ENCODE results near the gene VSX2. TPM values are rescaled to one million over a fixed set of nuclear protein-coding genes. Genes with fewer than 3 reads are reported as not detected.

VSX2 gene
- total and polyA plus RNA-seq, 2 of the 13 experiments (the other 11 are each of a cell fraction or from before 2014, with no cell fraction given), result 0.05 TPM; not detected in 1

DNA sequence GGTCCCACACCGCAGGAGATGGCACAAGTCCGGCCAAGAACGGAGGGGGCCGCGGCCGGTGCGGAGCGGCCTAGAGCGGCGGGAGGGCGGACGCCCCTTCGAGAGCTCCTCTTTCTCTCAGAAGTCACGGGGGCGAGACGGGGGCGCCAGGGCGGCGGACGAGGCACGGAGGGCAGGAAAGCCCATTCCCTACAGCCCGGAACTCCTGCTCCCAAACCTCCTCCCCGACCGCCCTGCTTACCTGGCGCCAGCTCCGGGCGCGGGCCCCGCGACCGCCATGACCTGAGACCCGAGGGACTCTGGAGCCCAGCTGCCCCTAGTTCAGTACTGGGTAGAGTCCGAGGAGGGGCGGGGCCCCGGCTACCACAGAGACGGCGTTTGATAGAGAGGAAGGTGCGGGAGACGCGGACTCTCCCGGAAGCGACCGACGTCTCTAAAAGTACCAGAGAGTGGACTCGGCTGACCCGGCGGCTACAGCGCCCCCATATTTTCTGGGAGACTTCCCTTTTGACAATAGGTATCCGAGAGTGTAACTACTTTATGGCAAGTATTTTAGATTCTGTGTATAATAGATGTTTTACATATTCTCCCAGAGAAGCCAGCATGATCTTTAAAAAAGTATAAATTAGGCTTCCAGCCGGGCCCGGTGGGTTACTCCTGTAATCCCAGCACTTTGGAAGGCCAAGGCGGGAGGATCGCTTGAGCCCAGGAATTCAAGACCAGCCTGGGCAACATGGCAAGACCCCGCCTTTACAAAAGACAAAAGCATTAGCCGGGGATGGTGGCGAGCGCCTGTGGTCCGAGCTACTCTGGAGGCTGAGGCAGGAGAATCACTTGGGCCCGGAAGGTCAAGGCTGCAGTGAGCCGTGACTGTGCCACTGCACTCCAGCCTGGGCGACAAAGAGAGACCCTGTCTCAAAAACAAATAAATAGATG, 63.7 kb downstream of the VSX2 start, which contains the start of gene ABCD4 (continued):
- TF ChIP-seq, protein P1, sequence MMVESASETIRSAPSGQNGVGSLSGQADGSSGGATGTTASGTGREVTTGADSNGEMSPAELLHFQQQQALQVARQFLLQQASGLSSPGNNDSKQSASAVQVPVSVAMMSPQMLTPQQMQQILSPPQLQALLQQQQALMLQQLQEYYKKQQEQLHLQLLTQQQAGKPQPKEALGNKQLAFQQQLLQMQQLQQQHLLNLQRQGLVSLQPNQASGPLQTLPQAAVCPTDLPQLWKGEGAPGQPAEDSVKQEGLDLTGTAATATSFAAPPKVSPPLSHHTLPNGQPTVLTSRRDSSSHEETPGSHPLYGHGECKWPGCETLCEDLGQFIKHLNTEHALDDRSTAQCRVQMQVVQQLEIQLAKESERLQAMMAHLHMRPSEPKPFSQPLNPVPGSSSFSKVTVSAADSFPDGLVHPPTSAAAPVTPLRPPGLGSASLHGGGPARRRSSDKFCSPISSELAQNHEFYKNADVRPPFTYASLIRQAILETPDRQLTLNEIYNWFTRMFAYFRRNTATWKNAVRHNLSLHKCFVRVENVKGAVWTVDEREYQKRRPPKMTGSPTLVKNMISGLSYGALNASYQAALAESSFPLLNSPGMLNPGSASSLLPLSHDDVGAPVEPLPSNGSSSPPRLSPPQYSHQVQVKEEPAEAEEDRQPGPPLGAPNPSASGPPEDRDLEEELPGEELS (CRISPR knock-in tag; IDR thresholded peaks at IDR 0.05), result 0 out of 2 replicates have a peak, but pooled peaks have one; percentile 15
- TF ChIP-seq GLI4 (CRISPR knock-in tag; IDR thresholded peaks at IDR 0.05; ENCODE audit: borderline replicate concordance) (no peak; the same call in 1 of the 2 replicates), ZNF589 (CRISPR knock-in tag; conservative IDR thresholded peaks at IDR 0.05) (no peak), ZNF431 (CRISPR knock-in tag; IDR thresholded peaks at IDR 0.05; ENCODE audit: borderline replicate concordance, low read depth) (no peak), ZNF136 (CRISPR knock-in tag; IDR thresholded peaks at IDR 0.05; ENCODE audit: low read depth) (no peak), TOPORS (CRISPR knock-in tag; IDR thresholded peaks at IDR 0.05) (no peak), ZNF713 (CRISPR knock-in tag; IDR thresholded peaks at IDR 0.05) (no peak), TAF15 (IDR thresholded peaks at IDR 0.05; ENCODE audit: low read depth, low read length, poor library complexity, severe bottlenecking) (no peak), ZNF224 (CRISPR knock-in tag; IDR thresholded peaks at IDR 0.05) (0 out of 2 replicates have a peak, but pooled peaks have one; percentile 74), GFI1 (CRISPR knock-in tag; IDR thresholded peaks at IDR 0.05; ENCODE audit: borderline replicate concordance) (no peak), RXRA (CRISPR knock-in tag; IDR thresholded peaks at IDR 0.05) (peak; percentile 55; the same call in 1 of the 2 replicates), NONO (IDR thresholded peaks at IDR 0.05) (no peak), NONO (CRISPR knock-in tag; conservative IDR thresholded peaks at IDR 0.05) (0 out of 2 replicates have a peak, but pooled peaks have one; percentile 42), ZBTB7B (CRISPR knock-in tag; IDR thresholded peaks at IDR 0.05) (peak; percentile 47), PAX8 (CRISPR knock-in tag; IDR thresholded peaks at IDR 0.05; ENCODE audit: borderline replicate concordance) (no peak)
- TF ChIP-seq, protein P2, sequence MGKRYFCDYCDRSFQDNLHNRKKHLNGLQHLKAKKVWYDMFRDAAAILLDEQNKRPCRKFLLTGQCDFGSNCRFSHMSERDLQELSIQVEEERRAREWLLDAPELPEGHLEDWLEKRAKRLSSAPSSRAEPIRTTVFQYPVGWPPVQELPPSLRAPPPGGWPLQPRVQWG (CRISPR knock-in tag; IDR thresholded peaks at IDR 0.05; ENCODE audit: borderline replicate concordance, low read depth), result no peak
- TF ChIP-seq, protein P3, sequence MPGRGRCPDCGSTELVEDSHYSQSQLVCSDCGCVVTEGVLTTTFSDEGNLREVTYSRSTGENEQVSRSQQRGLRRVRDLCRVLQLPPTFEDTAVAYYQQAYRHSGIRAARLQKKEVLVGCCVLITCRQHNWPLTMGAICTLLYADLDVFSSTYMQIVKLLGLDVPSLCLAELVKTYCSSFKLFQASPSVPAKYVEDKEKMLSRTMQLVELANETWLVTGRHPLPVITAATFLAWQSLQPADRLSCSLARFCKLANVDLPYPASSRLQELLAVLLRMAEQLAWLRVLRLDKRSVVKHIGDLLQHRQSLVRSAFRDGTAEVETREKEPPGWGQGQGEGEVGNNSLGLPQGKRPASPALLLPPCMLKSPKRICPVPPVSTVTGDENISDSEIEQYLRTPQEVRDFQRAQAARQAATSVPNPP (CRISPR knock-in tag; IDR thresholded peaks at IDR 0.05), result no peak
- TF ChIP-seq, protein P4, sequence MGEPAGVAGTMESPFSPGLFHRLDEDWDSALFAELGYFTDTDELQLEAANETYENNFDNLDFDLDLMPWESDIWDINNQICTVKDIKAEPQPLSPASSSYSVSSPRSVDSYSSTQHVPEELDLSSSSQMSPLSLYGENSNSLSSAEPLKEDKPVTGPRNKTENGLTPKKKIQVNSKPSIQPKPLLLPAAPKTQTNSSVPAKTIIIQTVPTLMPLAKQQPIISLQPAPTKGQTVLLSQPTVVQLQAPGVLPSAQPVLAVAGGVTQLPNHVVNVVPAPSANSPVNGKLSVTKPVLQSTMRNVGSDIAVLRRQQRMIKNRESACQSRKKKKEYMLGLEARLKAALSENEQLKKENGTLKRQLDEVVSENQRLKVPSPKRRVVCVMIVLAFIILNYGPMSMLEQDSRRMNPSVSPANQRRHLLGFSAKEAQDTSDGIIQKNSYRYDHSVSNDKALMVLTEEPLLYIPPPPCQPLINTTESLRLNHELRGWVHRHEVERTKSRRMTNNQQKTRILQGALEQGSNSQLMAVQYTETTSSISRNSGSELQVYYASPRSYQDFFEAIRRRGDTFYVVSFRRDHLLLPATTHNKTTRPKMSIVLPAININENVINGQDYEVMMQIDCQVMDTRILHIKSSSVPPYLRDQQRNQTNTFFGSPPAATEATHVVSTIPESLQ (CRISPR knock-in tag; conservative IDR thresholded peaks at IDR 0.05), result peak; percentile 41; the same call in 1 of the 2 replicates
- TF ChIP-seq, protein P5, sequence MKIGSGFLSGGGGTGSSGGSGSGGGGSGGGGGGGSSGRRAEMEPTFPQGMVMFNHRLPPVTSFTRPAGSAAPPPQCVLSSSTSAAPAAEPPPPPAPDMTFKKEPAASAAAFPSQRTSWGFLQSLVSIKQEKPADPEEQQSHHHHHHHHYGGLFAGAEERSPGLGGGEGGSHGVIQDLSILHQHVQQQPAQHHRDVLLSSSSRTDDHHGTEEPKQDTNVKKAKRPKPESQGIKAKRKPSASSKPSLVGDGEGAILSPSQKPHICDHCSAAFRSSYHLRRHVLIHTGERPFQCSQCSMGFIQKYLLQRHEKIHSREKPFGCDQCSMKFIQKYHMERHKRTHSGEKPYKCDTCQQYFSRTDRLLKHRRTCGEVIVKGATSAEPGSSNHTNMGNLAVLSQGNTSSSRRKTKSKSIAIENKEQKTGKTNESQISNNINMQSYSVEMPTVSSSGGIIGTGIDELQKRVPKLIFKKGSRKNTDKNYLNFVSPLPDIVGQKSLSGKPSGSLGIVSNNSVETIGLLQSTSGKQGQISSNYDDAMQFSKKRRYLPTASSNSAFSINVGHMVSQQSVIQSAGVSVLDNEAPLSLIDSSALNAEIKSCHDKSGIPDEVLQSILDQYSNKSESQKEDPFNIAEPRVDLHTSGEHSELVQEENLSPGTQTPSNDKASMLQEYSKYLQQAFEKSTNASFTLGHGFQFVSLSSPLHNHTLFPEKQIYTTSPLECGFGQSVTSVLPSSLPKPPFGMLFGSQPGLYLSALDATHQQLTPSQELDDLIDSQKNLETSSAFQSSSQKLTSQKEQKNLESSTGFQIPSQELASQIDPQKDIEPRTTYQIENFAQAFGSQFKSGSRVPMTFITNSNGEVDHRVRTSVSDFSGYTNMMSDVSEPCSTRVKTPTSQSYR (CRISPR knock-in tag; IDR thresholded peaks at IDR 0.05; ENCODE audit: borderline replicate concordance), result peak; percentile 23; the same call in 1 of the 2 replicates

All from HepG2 (cell line).